ENCODE results near the gene MED12L.

DNA sequence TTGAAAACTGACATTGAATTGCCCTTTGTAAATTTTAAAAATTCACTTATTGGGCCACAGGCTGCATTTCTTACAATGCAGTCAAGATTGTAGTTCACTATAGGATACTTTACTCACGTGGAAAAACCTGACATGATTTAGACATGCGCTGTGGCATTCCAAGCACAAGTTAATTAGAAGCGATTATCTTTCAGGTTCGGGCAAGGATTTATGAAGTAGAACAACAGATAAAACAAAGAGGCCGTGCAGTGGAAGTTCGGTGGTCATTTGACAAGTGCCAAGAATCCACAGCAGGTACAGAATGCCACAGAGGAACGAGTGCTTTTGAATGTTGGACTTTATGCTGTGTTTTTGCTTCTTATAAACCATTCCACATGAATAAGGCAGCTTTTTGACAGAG, 79.8 kb downstream of the MED12L start:
- no peak for TF ChIP-seq CTCF (conservative IDR thresholded peaks at IDR 0.05; ENCODE audit: low read length)
- TF ChIP-seq EZH2phosphoT487 (IDR thresholded peaks at IDR 0.05; ENCODE audit: borderline replicate concordance, low read depth, low read length), result no peak

Measured in OCI-LY7 (cell line).